ENCODE measurements around the gene OR7C1. TPM values are rescaled to one million over a fixed set of nuclear protein-coding genes. Genes with fewer than 3 reads are reported as not detected.
"Not testable (repeated sequence)": the region's sequence is repeated elsewhere in the genome, so short reads cannot be mapped to it uniquely, and the experiment has no call there.

Gene OR7C1
- total and polyA plus RNA-seq, 2 experiments from 2014 or later = 0.02 to 0.03 TPM

GRCh38 chr19:14770136-14770535 lies 64.8 kb downstream of the OR7C1 start:
- no peaks in the 10 kb centered on the region for H4K20me1 ChIP-seq (ENCODE audit: insufficient read depth, poor library complexity, severe bottlenecking)
- H3K9me2 ChIP-seq (replicated peaks; ENCODE audit: insufficient read depth) = no peaks in the 10 kb centered on the region
- TF ChIP-seq EZH2 (IDR thresholded peaks at IDR 0.05; ENCODE audit: borderline replicate concordance) = no peak
- 92% methylated on average over 5 of the region's 5 CpGs for WGBS (ENCODE audit: low lambda C conversion rate, missing lambda C conversion rate)
- H3K4me3 ChIP-seq = no peak overlapping the region
- no peaks in the 10 kb centered on the region for H3K79me2 ChIP-seq
- DNase-seq (ENCODE audit: low spot score) = no peak
- H3K27ac ChIP-seq = no peak overlapping the region
- H3K4me2 ChIP-seq = no peak overlapping the region
- H3K9me3 ChIP-seq (ENCODE audit: low read depth) = no peaks in the 10 kb centered on the region
- no peaks in the 10 kb centered on the region for H3K36me3 ChIP-seq (replicated peaks; ENCODE audit: insufficient read depth, low read depth)
- H3K4me1 ChIP-seq (ENCODE audit: insufficient read depth) = no peaks in the 10 kb centered on the region
- H3K27me3 ChIP-seq = no peaks in the 10 kb centered on the region
- H2AFZ ChIP-seq = no peak overlapping the region

DNA sequence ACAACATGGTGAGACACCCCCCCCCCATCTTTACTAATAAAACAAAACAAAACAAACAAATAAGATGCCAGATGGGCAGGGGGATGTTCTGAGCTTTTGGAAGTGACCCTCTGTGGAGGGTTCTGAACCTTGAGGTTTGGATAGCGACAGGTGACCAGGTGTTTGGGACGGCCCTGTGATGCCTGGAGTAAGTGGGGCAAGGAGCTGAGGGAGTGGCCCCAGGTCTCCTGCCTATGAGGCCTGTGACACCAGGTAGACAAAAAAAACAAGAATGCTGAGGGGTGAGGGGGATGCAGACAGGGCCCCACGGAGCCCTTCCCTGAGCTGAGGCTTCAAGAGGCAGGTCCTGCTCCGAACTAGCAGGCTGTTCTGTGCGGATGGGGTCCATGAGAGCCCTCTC lies 65.8 kb downstream of the OR7C1 start:
- Histone ChIP-seq H3K4me2 (no peak overlapping the region), H3K27me3 (no peaks in the 10 kb centered on the region), H3K9me2 (replicated peaks; ENCODE audit: insufficient read depth) (no peaks in the 10 kb centered on the region), H3K4me1 (ENCODE audit: insufficient read depth) (no peaks in the 10 kb centered on the region), H3K79me2 (no peaks in the 10 kb centered on the region), H3K4me3 (no peak overlapping the region), H3K36me3 (replicated peaks; ENCODE audit: insufficient read depth, low read depth) (no peaks in the 10 kb centered on the region), H4K20me1 (ENCODE audit: insufficient read depth, poor library complexity, severe bottlenecking) (no peaks in the 10 kb centered on the region), H2AFZ (no peak overlapping the region), H3K9me3 (ENCODE audit: low read depth) (no peaks in the 10 kb centered on the region), H3K27ac (no peak overlapping the region)
- TF ChIP-seq EZH2phosphoT487 (IDR thresholded peaks at IDR 0.05; ENCODE audit: low read depth, severe bottlenecking, unreplicated experiment) (no peak), EZH2 (IDR thresholded peaks at IDR 0.05; ENCODE audit: borderline replicate concordance) (no peak)
- TF ChIP-seq, protein P1, sequence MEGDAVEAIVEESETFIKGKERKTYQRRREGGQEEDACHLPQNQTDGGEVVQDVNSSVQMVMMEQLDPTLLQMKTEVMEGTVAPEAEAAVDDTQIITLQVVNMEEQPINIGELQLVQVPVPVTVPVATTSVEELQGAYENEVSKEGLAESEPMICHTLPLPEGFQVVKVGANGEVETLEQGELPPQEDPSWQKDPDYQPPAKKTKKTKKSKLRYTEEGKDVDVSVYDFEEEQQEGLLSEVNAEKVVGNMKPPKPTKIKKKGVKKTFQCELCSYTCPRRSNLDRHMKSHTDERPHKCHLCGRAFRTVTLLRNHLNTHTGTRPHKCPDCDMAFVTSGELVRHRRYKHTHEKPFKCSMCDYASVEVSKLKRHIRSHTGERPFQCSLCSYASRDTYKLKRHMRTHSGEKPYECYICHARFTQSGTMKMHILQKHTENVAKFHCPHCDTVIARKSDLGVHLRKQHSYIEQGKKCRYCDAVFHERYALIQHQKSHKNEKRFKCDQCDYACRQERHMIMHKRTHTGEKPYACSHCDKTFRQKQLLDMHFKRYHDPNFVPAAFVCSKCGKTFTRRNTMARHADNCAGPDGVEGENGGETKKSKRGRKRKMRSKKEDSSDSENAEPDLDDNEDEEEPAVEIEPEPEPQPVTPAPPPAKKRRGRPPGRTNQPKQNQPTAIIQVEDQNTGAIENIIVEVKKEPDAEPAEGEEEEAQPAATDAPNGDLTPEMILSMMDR (IDR thresholded peaks at IDR 0.05; ENCODE audit: poor library complexity) = no peak
- no peak for DNase-seq (ENCODE audit: low spot score)
- WGBS (ENCODE audit: low lambda C conversion rate, missing lambda C conversion rate) = 85% methylated on average over 5 of the region's 5 CpGs

GRCh38 chr19:14768001-14768400 lies 67.0 kb downstream of the OR7C1 start:
- no peak overlapping the region for H3K27ac ChIP-seq
- H3K4me1 ChIP-seq (ENCODE audit: insufficient read depth) = no peaks in the 10 kb centered on the region
- WGBS (ENCODE audit: low lambda C conversion rate, missing lambda C conversion rate) = 86% methylated on average over 2 of the region's 2 CpGs
- no peak overlapping the region for H2AFZ ChIP-seq
- no peak overlapping the region for H3K4me3 ChIP-seq
- TF ChIP-seq, protein P1 (IDR thresholded peaks at IDR 0.05; ENCODE audit: poor library complexity) = no peak
- TF ChIP-seq EZH2phosphoT487 (IDR thresholded peaks at IDR 0.05; ENCODE audit: low read depth, severe bottlenecking, unreplicated experiment) (no peak), EZH2 (IDR thresholded peaks at IDR 0.05; ENCODE audit: borderline replicate concordance) (no peak)
- H3K27me3 ChIP-seq = no peaks in the 10 kb centered on the region
- no peaks in the 10 kb centered on the region for H3K79me2 ChIP-seq
- no peaks in the 10 kb centered on the region for H3K36me3 ChIP-seq (replicated peaks; ENCODE audit: insufficient read depth, low read depth)
- no peaks in the 10 kb centered on the region for H3K9me3 ChIP-seq (ENCODE audit: low read depth)
- no peak for DNase-seq (ENCODE audit: low spot score)
- no peaks in the 10 kb centered on the region for H4K20me1 ChIP-seq (ENCODE audit: insufficient read depth, poor library complexity, severe bottlenecking)
- H3K4me2 ChIP-seq = no peak overlapping the region
- no peaks in the 10 kb centered on the region for H3K9me2 ChIP-seq (replicated peaks; ENCODE audit: insufficient read depth)

- WGBS (ENCODE audit: low lambda C conversion rate, missing lambda C conversion rate) = 86% methylated on average over 2 of the region's 2 CpGs
- no peaks in the 10 kb centered on the region for H3K36me3 ChIP-seq (replicated peaks; ENCODE audit: insufficient read depth, low read depth)
- H3K27ac ChIP-seq = no peak overlapping the region
- DNase-seq (ENCODE audit: low spot score) = no peak
- H3K4me2 ChIP-seq = no peak overlapping the region
- no peaks in the 10 kb centered on the region for H3K9me3 ChIP-seq (ENCODE audit: low read depth)
- no peak overlapping the region for H3K4me3 ChIP-seq
- H2AFZ ChIP-seq = no peak overlapping the region
- no peaks in the 10 kb centered on the region for H3K4me1 ChIP-seq (ENCODE audit: insufficient read depth)
- H3K9me2 ChIP-seq (replicated peaks; ENCODE audit: insufficient read depth) = no peaks in the 10 kb centered on the region
- no peaks in the 10 kb centered on the region for H3K27me3 ChIP-seq
- H3K79me2 ChIP-seq = no peaks in the 10 kb centered on the region
- H4K20me1 ChIP-seq (ENCODE audit: insufficient read depth, poor library complexity, severe bottlenecking) = no peaks in the 10 kb centered on the region
- TF ChIP-seq, protein P1 (IDR thresholded peaks at IDR 0.05; ENCODE audit: poor library complexity) = no peak
- TF ChIP-seq EZH2phosphoT487 (IDR thresholded peaks at IDR 0.05; ENCODE audit: low read depth, severe bottlenecking, unreplicated experiment) (no peak), EZH2 (IDR thresholded peaks at IDR 0.05; ENCODE audit: borderline replicate concordance) (no peak)
These were observed 67.5 kb downstream of the OR7C1 start for GRCh38 chr19:14767466-14767971.

DNA sequence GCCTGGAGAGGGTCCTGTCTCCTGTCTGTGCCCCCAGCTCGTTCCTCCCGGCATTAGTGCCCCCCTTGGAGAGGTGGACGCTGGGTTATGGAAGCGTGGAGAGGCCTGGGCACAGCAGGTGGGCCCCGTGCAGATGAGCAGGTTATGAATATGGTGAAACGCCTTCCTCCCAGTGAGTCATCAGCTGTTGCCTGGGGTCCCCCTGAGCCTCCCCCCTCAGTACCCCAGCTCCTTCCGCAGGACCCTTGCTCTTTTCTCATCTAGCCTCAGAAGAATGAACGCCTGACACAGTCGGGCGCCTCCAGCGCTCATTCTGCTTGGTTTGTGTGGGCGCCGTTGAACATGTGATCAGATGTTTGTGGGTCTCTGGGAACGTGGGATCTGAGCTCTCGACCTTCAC lies 69.1 kb downstream of the OR7C1 start:
- not testable (repeated sequence) for H3K9me2 ChIP-seq (replicated peaks; ENCODE audit: insufficient read depth); DNase-seq (ENCODE audit: low spot score); H2AFZ ChIP-seq; H3K9me3 ChIP-seq (ENCODE audit: low read depth); H3K4me3 ChIP-seq; H3K4me1 ChIP-seq (ENCODE audit: insufficient read depth); H3K27ac ChIP-seq; H3K79me2 ChIP-seq; H3K27me3 ChIP-seq; H4K20me1 ChIP-seq (ENCODE audit: insufficient read depth, poor library complexity, severe bottlenecking); H3K36me3 ChIP-seq (replicated peaks; ENCODE audit: insufficient read depth, low read depth); H3K4me2 ChIP-seq
- 81% methylated on average over 12 of the region's 15 CpGs for WGBS (ENCODE audit: low lambda C conversion rate, missing lambda C conversion rate)

DNA sequence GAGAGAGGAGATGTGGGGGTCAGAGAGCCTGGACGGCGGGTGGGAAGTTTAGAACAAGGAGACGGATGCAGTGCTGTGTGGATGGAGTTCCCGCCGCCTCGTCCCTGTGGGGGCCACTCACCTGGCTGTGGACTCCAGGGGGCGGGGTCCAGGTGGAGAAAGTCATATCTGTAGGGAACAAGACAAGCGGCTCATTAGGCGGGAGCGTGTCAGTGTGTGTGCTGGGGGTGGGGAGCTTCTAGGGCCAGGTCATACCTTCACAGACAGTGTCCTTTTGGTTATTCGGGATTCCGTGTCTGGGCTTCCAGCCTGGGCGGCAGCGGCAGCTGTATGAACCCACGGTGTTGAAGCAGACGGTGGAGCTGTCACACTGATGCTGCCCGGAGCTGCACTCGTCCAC lies 69.6 kb downstream of the OR7C1 start:
- not testable (repeated sequence) for H3K9me3 ChIP-seq (ENCODE audit: low read depth); H3K4me1 ChIP-seq (ENCODE audit: insufficient read depth); H3K27me3 ChIP-seq; H3K79me2 ChIP-seq; H4K20me1 ChIP-seq (ENCODE audit: insufficient read depth, poor library complexity, severe bottlenecking); H3K4me3 ChIP-seq; H3K36me3 ChIP-seq (replicated peaks; ENCODE audit: insufficient read depth, low read depth); H3K9me2 ChIP-seq (replicated peaks; ENCODE audit: insufficient read depth); H2AFZ ChIP-seq; H3K4me2 ChIP-seq; H3K27ac ChIP-seq; DNase-seq (ENCODE audit: low spot score)
- 88% methylated on average over 13 of the region's 18 CpGs for WGBS (ENCODE audit: low lambda C conversion rate, missing lambda C conversion rate)
